ENCODE results near the gene GGT5.
"Not testable (repeated sequence)": the region's sequence is repeated elsewhere in the genome, so short reads cannot be mapped to it uniquely, and the experiment has no call there.

DNA sequence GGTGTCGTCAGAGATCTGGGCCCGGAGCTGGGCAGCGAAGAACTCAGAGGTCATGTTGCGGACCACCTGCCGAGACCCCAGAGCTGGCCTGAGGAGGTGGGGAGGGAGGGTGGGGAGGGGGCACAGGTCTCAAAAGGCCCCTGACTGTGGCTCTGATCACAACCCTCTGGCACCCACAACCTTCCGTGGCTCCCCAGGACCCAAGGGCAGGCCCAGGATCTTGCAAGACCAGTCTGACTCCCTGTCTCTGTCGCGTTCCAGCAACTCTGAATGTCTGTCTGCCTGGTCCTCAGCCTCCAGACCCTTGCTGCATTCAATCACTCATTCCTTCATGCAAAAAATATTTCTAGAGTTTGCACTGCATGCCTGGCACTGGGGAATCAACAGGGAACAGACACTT is 4.5 kb upstream of the GGT5 start:
- TF ChIP-seq, protein P1, sequence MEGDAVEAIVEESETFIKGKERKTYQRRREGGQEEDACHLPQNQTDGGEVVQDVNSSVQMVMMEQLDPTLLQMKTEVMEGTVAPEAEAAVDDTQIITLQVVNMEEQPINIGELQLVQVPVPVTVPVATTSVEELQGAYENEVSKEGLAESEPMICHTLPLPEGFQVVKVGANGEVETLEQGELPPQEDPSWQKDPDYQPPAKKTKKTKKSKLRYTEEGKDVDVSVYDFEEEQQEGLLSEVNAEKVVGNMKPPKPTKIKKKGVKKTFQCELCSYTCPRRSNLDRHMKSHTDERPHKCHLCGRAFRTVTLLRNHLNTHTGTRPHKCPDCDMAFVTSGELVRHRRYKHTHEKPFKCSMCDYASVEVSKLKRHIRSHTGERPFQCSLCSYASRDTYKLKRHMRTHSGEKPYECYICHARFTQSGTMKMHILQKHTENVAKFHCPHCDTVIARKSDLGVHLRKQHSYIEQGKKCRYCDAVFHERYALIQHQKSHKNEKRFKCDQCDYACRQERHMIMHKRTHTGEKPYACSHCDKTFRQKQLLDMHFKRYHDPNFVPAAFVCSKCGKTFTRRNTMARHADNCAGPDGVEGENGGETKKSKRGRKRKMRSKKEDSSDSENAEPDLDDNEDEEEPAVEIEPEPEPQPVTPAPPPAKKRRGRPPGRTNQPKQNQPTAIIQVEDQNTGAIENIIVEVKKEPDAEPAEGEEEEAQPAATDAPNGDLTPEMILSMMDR (IDR thresholded peaks at IDR 0.05) = not testable (repeated sequence)
- TF ChIP-seq POLR2A (IDR thresholded peaks at IDR 0.05) = not testable (repeated sequence)
